Measurements from ENCODE around the gene TGFBR2.

The TGFBR2 gene

DNA sequence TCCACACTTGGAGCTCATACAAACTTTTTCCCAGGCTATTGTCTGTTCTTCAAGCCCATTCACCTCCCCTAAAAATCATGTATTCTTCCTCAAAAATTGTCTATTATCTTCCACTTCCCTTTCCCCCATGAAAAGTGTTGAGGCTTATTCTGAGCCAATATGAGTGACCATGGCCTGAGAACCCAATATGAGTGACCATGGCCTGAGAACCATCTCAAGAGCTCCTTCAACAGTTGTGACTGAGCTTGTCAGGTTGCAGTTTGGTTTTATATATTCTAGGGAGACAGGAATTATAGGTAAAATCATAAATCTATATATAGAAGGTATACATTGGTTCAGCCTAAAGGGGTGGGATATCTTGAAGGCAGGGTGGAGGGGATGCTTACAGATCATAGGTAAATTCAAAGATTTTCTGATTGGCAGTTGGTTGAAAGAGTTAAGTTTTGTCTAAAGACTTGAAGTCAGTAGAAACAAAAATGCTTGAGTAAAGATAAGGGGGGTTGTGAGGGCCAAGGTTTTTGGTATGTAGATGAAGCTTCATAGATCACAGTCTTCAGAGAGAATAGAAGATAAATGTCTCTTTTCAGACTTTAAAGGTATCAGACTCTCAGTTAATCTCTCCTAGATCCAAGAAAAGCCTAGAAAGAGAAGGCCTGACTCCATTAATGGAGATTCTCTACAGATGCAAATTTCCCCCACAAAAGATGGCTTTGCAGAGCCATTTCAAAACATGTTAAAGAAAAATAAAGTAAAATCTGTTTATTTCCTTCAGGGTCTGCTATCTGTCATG lies 95.8 kb downstream of the TGFBR2 start:
- H3K4me3 ChIP-seq (ENCODE audit: insufficient read depth, low read length, poor library complexity, severe bottlenecking) = no peak overlapping the region
- no peaks in the 10 kb centered on the region for H3K27me3 ChIP-seq (ENCODE audit: low read length)
- no peak for TF ChIP-seq CTCF (IDR thresholded peaks at IDR 0.05; ENCODE audit: insufficient read depth, low read length, poor library complexity, severe bottlenecking)
- TF ChIP-seq EZH2phosphoT487 (conservative IDR thresholded peaks at IDR 0.05; ENCODE audit: low read length) = no peak
- H4K20me1 ChIP-seq (ENCODE audit: low read depth, low read length) = no peaks in the 10 kb centered on the region
- no peaks in the 10 kb centered on the region for H3K36me3 ChIP-seq (ENCODE audit: low read length)
- H3K9me2 ChIP-seq (replicated peaks; ENCODE audit: insufficient read depth, low read length) = no peaks in the 10 kb centered on the region
- H3K9me3 ChIP-seq (ENCODE audit: insufficient read depth, low read length) = peaks cover 8% of the 10 kb centered on the region; the same call in 1 of the 2 replicates
- H3K4me2 ChIP-seq (ENCODE audit: low read depth, low read length, poor library complexity, severe bottlenecking) = no peak overlapping the region
- H3K27ac ChIP-seq (ENCODE audit: low read depth, low read length) = no peak overlapping the region
- no peaks in the 10 kb centered on the region for H3F3A ChIP-seq (ENCODE audit: insufficient read depth)
- no peak overlapping the region for H3K9ac ChIP-seq (ENCODE audit: low read length)
- H2AFZ ChIP-seq (ENCODE audit: low read depth, low read length, severe bottlenecking) = no peak overlapping the region
- no peaks in the 10 kb centered on the region for H3K79me2 ChIP-seq (ENCODE audit: insufficient read depth, low read length)

- Histone ChIP-seq H3K9ac (ENCODE audit: low read length) (no peak overlapping the region), H3K27me3 (ENCODE audit: low read length) (no peaks in the 10 kb centered on the region), H3K36me3 (ENCODE audit: low read length) (no peaks in the 10 kb centered on the region), H3K79me2 (ENCODE audit: insufficient read depth, low read length) (no peaks in the 10 kb centered on the region), H4K20me1 (ENCODE audit: low read depth, low read length) (no peaks in the 10 kb centered on the region), H3K9me3 (ENCODE audit: insufficient read depth, low read length) (peaks cover 8% of the 10 kb centered on the region; the same call in 1 of the 2 replicates), H3K4me3 (ENCODE audit: insufficient read depth, low read length, poor library complexity, severe bottlenecking) (no peak overlapping the region), H3K27ac (ENCODE audit: low read depth, low read length) (no peak overlapping the region), H3K9me2 (replicated peaks; ENCODE audit: insufficient read depth, low read length) (no peaks in the 10 kb centered on the region), H3K4me2 (ENCODE audit: low read depth, low read length, poor library complexity, severe bottlenecking) (no peak overlapping the region), H2AFZ (ENCODE audit: low read depth, low read length, severe bottlenecking) (no peak overlapping the region), H3F3A (ENCODE audit: insufficient read depth) (no peaks in the 10 kb centered on the region)
- no peak for TF ChIP-seq CTCF (IDR thresholded peaks at IDR 0.05; ENCODE audit: insufficient read depth, low read length, poor library complexity, severe bottlenecking)
- no peak for TF ChIP-seq EZH2phosphoT487 (conservative IDR thresholded peaks at IDR 0.05; ENCODE audit: low read length)
Observed at GRCh38 chr3:30702828-30703397, 96.5 kb downstream of the TGFBR2 start.

DNA sequence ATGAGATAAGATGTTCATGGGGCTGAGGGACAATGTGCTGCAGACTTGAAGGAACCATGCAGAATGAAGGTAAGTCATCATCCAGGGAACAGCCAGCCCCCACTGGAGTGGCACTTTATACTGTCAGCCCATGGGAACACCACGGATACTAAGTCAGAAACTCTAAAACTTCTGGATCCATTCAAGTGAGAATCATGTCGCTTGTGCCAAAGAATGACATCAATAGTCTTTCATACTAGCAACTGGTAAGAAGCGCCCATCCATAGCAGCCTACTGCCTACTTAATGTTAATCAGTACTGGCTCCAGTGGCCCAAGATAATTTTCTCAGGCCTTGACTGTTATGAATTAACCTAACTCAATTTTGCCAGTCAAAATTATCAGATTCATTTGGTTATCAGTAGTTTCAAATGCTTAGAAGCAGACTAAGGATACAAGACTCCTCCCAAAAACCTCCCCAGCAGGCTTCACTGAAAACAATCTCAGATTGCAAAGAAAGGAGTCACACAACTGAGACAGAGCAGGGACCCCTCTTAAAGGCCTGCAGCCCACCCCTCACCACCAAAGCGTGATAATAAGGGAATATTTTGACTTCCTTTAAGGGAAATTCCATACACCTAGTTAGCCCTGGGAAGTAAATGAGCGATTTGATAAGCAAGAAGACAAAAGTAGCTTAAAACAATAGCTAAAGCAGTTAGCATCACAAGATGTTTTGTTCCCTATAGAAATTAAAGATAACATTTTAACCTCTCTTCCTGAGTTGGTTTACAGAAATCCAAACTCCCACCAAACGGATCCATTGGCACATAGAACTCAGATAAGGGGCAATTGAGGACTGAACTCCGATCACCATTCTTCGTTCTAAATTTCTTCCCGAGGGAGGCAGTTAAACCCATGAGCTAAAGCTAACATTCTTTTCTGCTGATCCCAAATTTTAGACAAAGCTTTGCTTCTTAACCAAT lies 98.8 kb downstream of the TGFBR2 start:
- no peak overlapping the region for H3K27ac ChIP-seq (ENCODE audit: low read depth, low read length)
- H3K79me2 ChIP-seq (ENCODE audit: insufficient read depth, low read length) = no peaks in the 10 kb centered on the region
- no peaks in the 10 kb centered on the region for H3K9me2 ChIP-seq (replicated peaks; ENCODE audit: insufficient read depth, low read length)
- no peaks in the 10 kb centered on the region for H3F3A ChIP-seq (ENCODE audit: insufficient read depth)
- H3K27me3 ChIP-seq (ENCODE audit: low read length) = no peaks in the 10 kb centered on the region
- no peak overlapping the region for H2AFZ ChIP-seq (ENCODE audit: low read depth, low read length, severe bottlenecking)
- TF ChIP-seq EZH2phosphoT487 (conservative IDR thresholded peaks at IDR 0.05; ENCODE audit: low read length) (no peak), CTCF (IDR thresholded peaks at IDR 0.05; ENCODE audit: insufficient read depth, low read length, poor library complexity, severe bottlenecking) (no peak)
- no peaks in the 10 kb centered on the region for H3K36me3 ChIP-seq (ENCODE audit: low read length)
- no peak overlapping the region for H3K4me2 ChIP-seq (ENCODE audit: low read depth, low read length, poor library complexity, severe bottlenecking)
- H3K4me3 ChIP-seq (ENCODE audit: insufficient read depth, low read length, poor library complexity, severe bottlenecking) = no peak overlapping the region
- H3K9ac ChIP-seq (ENCODE audit: low read length) = no peak overlapping the region
- no peaks in the 10 kb centered on the region for H4K20me1 ChIP-seq (ENCODE audit: low read depth, low read length)
- peaks cover 8% of the 10 kb centered on the region; the same call in 1 of the 2 replicates for H3K9me3 ChIP-seq (ENCODE audit: insufficient read depth, low read length)

Measured in SU-DHL-6 (cell line).